Peyer's patch (tissue), 4 donors: ENCODE measurements around the gene CLCNKB. TPM values are rescaled to one million over a fixed set of nuclear protein-coding genes. Genes with fewer than 3 reads are reported as not detected.
A peak's percentile ranks its signal among the peaks of the same experiment; 100 is the strongest.

Source experiments
- DNase-seq, 3 donors: peaks; one replicate each; pipeline ENCODE4 v3.0.0-alpha.2; 2017 to 2019
- H3K27ac ChIP-seq, 4 donors: fragments of 200-600 bp; sonication (generic); one replicate each; pipeline ENCODE4 v1.5.1; 2016 to 2019
- H3K27me3 ChIP-seq, 2 donors: fragments of 200-600 bp; sonication (generic); one replicate each; pipeline ENCODE4 v1.5.1; 2019
- H3K36me3 ChIP-seq, 3 donors: fragments of 200-600 bp; sonication (generic); one replicate each; pipeline ENCODE4 v1.5.1; 2016 to 2019
- H3K4me1 ChIP-seq, 4 donors: fragments of 200-600 bp; sonication (generic); one replicate each; pipeline ENCODE4 v1.5.1; 2016 to 2019
- H3K4me3 ChIP-seq, 4 donors: fragments of 200-600 bp; sonication (generic); 1 replicate in 3 of 4; 2 replicates in 1 of 4; pipeline ENCODE4 v1.5.1; 2016 to 2019; ENCODE audit warnings: mild to moderate bottlenecking in 1 of 4
- H3K9me3 ChIP-seq, 4 donors: fragments of 200-600 bp; sonication (generic); one replicate each; pipeline ENCODE4 v1.5.1; 2016 to 2019; ENCODE audit warnings: mild to moderate bottlenecking in 1 of 4
- POLR2A ChIP-seq, 2 donors: fragments of 450-650 bp; IDR thresholded peaks; one replicate each; pipeline ENCODE4 v1.5.1; 2017; ENCODE audit warnings: antibody characterized with exemption in 2 of 2, mild to moderate bottlenecking in 2 of 2, moderate library complexity in 2 of 2
- total RNA-seq, 4 donors: library from RNA; depleted of rRNA; stranded (reverse); fragments of >200 nt; gene quantifications; one replicate each; pipeline ENCODE4 v1.1.0, GENCODE V29; 2016
- TF ChIP-seq, protein P1 (sequence below), 6 experiments: fragments of 450-650 bp in 4 of 6; fragments of 200-600 bp in 2 of 6; sonication (generic) in 1 of 6; IDR thresholded peaks; one replicate each; pipeline ENCODE4 v1.5.1; 2017 to 2019; ENCODE audit warnings: antibody characterized with exemption in 6 of 6, mild to moderate bottlenecking in 3 of 6, moderate library complexity in 1 of 6

CLCNKB gene
- total RNA-seq, 4 donors from 2014 or later = not detected

DNA sequence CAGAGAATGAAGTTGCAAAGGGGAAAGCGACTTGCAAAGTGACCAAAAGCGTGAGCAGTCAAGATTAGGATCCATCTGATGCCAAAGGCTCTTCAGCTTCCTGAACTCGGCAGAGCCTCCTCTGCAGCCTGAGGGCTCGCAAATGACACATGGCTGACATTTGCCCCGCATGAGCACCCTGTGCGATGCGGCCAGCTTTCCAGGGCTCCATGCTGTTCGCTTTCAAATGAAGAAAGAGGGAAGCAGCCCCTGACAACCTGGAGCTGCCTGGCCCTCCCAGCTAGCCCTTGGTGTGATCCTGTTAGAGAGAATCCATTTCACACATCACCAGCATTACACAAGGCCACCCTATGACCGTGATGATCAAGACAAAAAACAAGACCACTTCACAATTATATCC lies 50.0 kb downstream of the CLCNKB start:
- no peaks in the 10 kb centered on the region for H3K4me1 ChIP-seq
- peak in 1 of 3 donors; percentile 28 for DNase-seq

DNA sequence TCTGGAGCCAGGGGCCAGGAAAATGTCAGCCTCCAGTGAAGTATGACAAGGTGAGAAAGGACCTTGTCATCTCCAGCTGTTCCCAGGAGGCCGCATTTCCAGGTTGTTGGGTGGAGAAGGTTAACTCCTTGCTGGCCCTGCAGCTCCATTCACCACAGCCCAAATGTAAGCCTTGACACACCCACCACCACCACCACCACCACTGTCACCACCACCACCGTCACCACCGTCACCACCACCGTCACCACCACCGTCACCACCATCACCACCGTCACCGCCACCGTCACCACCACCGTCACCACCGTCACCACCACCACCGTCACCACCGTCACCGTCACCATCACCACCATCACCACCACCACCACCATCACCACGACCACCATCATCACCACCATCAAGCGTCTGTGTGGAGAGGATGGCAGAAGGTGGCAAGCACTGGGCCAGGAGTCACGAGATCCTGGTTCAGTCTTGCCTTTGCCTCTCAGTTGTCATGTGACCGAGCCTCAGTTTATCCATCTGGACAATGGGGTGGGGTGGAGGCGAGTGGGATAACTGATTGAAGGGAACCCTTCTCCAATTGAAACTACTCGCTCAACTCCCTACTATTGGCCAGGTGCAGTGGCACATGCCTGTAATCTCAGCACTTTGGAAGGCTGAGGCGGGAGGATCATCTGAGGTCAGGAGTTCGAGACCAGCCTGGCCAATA lies 51.0 kb downstream of the CLCNKB start:
- H3K4me1 ChIP-seq = no peaks in the 10 kb centered on the region
- H3K36me3 ChIP-seq = no peaks in the 10 kb centered on the region
- no peaks in the 10 kb centered on the region for H3K9me3 ChIP-seq
- DNase-seq = peak in 1 of 3 donors; percentile 22
- no peak overlapping the region for H3K4me3 ChIP-seq
- no peak for TF ChIP-seq POLR2A (IDR thresholded peaks at IDR 0.05)
- TF ChIP-seq, protein P1, sequence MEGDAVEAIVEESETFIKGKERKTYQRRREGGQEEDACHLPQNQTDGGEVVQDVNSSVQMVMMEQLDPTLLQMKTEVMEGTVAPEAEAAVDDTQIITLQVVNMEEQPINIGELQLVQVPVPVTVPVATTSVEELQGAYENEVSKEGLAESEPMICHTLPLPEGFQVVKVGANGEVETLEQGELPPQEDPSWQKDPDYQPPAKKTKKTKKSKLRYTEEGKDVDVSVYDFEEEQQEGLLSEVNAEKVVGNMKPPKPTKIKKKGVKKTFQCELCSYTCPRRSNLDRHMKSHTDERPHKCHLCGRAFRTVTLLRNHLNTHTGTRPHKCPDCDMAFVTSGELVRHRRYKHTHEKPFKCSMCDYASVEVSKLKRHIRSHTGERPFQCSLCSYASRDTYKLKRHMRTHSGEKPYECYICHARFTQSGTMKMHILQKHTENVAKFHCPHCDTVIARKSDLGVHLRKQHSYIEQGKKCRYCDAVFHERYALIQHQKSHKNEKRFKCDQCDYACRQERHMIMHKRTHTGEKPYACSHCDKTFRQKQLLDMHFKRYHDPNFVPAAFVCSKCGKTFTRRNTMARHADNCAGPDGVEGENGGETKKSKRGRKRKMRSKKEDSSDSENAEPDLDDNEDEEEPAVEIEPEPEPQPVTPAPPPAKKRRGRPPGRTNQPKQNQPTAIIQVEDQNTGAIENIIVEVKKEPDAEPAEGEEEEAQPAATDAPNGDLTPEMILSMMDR (IDR thresholded peaks at IDR 0.05) = no peak
- H3K27me3 ChIP-seq = no peaks in the 10 kb centered on the region
- H3K27ac ChIP-seq = no peak overlapping the region

More for the DNA sequence above, 50.0 kb downstream of the CLCNKB start:
- TF ChIP-seq, protein P1 (IDR thresholded peaks at IDR 0.05) = no peak
- no peak for TF ChIP-seq POLR2A (IDR thresholded peaks at IDR 0.05)
- no peaks in the 10 kb centered on the region for H3K9me3 ChIP-seq
- H3K36me3 ChIP-seq = no peaks in the 10 kb centered on the region
- no peak overlapping the region for H3K4me3 ChIP-seq
- no peak overlapping the region for H3K27ac ChIP-seq
- H3K27me3 ChIP-seq = no peaks in the 10 kb centered on the region

DNA sequence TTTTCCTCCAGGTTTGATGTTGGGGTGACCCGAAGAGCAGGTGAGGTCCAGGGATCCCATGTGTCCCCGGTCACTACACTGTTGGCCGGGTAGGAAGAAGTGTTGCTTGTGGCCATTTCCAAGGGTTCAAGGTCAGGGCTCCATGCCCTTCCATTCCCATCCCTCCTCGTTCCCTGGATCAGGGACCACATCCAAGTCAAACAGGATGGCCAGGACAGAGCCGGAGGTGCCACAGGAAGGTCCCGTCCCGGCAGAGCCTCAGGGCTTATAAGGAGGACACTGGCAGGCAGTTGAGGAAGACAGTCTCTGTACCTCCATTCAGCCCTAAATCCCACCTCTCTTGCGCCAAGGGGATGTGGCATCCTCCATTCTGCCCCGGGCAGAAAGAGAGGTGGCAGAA lies 51.9 kb downstream of the CLCNKB start:
- H3K27me3 ChIP-seq = no peaks in the 10 kb centered on the region
- no peaks in the 10 kb centered on the region for H3K4me1 ChIP-seq
- TF ChIP-seq, protein P1 (IDR thresholded peaks at IDR 0.05) = no peak
- TF ChIP-seq POLR2A (IDR thresholded peaks at IDR 0.05) = no peak
- H3K9me3 ChIP-seq = no peaks in the 10 kb centered on the region
- H3K36me3 ChIP-seq = no peaks in the 10 kb centered on the region
- no peak for DNase-seq
- H3K27ac ChIP-seq = no peak overlapping the region
- H3K4me3 ChIP-seq = no peak overlapping the region

DNA sequence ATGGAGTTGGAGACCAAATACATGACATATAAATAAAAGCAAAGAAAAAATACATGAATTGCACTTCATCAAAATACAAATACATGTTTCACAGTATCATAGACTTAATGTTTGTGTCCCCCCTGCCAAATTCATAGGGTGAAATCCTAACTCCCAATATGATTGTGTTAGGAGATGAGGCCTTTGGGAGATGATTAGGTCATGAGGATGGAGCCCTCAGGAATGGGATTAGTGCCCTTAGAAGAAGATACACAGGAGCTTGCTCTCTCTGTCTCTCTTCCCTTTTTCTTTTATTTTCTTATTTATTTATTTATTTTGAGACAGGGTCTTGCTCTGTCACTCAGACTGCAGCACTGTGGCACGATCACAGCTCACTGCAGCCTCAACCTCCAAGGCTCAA lies 55.8 kb downstream of the CLCNKB start:
- no peak for DNase-seq
- no peaks in the 10 kb centered on the region for H3K4me1 ChIP-seq
- H3K27ac ChIP-seq = no peak overlapping the region
- H3K27me3 ChIP-seq = no peaks in the 10 kb centered on the region
- H3K36me3 ChIP-seq = no peaks in the 10 kb centered on the region
- H3K9me3 ChIP-seq = no peaks in the 10 kb centered on the region
- TF ChIP-seq, protein P1 (IDR thresholded peaks at IDR 0.05) = no peak
- no peak for TF ChIP-seq POLR2A (IDR thresholded peaks at IDR 0.05)
- H3K4me3 ChIP-seq = no peak overlapping the region

DNA sequence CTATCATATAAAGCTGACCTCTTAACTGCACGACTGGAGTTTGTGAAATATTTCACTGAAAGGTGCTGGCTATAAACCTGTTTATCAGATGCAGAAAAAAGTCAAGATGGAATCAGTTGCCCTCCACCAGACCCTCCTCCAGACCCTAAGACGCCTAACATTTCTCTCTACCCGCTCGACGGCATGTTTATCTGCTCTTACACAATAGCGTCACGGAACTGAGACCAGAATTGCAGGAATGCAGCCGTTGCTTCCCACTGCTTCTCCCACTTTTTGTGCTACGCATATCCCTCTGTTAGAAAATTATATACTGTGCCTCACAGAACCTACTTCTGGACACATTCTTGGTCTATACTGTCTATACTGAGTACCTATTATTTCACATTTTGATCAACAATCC lies 58.0 kb downstream of the CLCNKB start:
- Histone ChIP-seq H3K4me1 (no peaks in the 10 kb centered on the region), H3K4me3 (no peak overlapping the region), H3K36me3 (no peaks in the 10 kb centered on the region), H3K9me3 (no peaks in the 10 kb centered on the region), H3K27ac (no peak overlapping the region), H3K27me3 (no peaks in the 10 kb centered on the region)
- TF ChIP-seq, protein P1 (IDR thresholded peaks at IDR 0.05) = no peak
- no peak for TF ChIP-seq POLR2A (IDR thresholded peaks at IDR 0.05)
- DNase-seq = no peak

Other genes starting within 250 kb of the CLCNKB start
- 1 to 10 TPM; 1.3 to 2.5 (median 1.6) TPM for gene UQCRHL, start 236.1 kb upstream of the CLCNKB start, total RNA-seq
- 10 to 100 TPM; 51.8 to 94.9 (median 61.5) TPM for gene SPEN, start 196.1 kb upstream of the CLCNKB start, total RNA-seq
- 100 to 1,000 TPM in 1 of 4 donors, 10 to 100 TPM in 3; 52.1 to 138 (median 56.6) TPM for gene ZBTB17, start 67.7 kb upstream of the CLCNKB start, total RNA-seq
- gene SRARP, start 39.5 kb upstream of the CLCNKB start, total RNA-seq = not detected
- 1 to 10 TPM in 3 of 4 donors, not detected in 1; 1.1 to 5.2 (median 1.1) TPM for gene HSPB7, start 25.7 kb upstream of the CLCNKB start, total RNA-seq
- gene CLCNKA, start 21.7 kb upstream of the CLCNKB start, total RNA-seq = under 1 TPM in 1 of 4 donors, not detected in 3; 0.47 TPM
- gene FAM131C, start 29.9 kb downstream of the CLCNKB start, total RNA-seq = 1 to 10 TPM in 2 of 4 donors, under 1 TPM in 1, not detected in 1; 0.80 to 3.5 (median 2.3) TPM
- gene EPHA2, start 112.3 kb downstream of the CLCNKB start, total RNA-seq = 10 to 100 TPM; 23.5 to 42.6 (median 35.5) TPM
- 10 to 100 TPM in 1 of 4 donors, 1 to 10 TPM in 3; 6.0 to 16.5 (median 7.3) TPM for gene ARHGEF19, start 168.9 kb downstream of the CLCNKB start, total RNA-seq
- gene CPLANE2, start 193.4 kb downstream of the CLCNKB start, total RNA-seq = 1 to 10 TPM in 3 of 4 donors, not detected in 1; 1.2 to 6.6 (median 3.4) TPM